ENCODE results near the gene NFYC. TPM values are rescaled to one million over a fixed set of nuclear protein-coding genes. Genes with fewer than 3 reads are reported as not detected.

NFYC gene
- total RNA-seq, 1 donor from 2014 or later: 49.7 TPM

DNA sequence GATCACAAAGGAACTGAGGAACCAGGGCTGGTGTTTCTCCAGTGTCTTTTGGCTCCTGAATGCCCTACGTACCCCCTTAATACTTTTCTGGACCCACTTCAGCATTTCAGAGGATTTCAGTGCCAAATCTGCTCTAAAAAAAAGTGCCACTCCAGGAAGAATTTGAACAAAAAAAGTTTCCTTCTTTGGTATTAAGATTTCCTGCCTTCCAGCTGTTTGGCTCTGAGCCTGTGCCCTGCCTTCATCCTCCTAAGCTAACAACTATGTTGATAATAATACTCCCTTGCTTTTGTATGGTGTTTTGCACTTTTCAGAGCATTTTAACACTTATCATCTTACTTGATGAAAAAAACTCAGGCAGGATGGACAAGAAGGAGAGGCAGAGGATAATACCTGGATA lies 15.0 kb upstream of the NFYC start:
- Mint-ChIP-seq H3K27me3 (ENCODE audit: unreplicated experiment) (peaks cover 9% of the 10 kb centered on the region), H3K9me3 (ENCODE audit: unreplicated experiment) (no peaks in the 10 kb centered on the region), H3K4me1 (ENCODE audit: unreplicated experiment) (peaks cover 32% of the 10 kb centered on the region), H3K4me3 (ENCODE audit: unreplicated experiment) (no peak overlapping the region), H3K36me3 (ENCODE audit: low read depth, unreplicated experiment) (no peaks in the 10 kb centered on the region), H3K27ac (ENCODE audit: unreplicated experiment) (no peak overlapping the region)
- TF ChIP-seq, protein P1, sequence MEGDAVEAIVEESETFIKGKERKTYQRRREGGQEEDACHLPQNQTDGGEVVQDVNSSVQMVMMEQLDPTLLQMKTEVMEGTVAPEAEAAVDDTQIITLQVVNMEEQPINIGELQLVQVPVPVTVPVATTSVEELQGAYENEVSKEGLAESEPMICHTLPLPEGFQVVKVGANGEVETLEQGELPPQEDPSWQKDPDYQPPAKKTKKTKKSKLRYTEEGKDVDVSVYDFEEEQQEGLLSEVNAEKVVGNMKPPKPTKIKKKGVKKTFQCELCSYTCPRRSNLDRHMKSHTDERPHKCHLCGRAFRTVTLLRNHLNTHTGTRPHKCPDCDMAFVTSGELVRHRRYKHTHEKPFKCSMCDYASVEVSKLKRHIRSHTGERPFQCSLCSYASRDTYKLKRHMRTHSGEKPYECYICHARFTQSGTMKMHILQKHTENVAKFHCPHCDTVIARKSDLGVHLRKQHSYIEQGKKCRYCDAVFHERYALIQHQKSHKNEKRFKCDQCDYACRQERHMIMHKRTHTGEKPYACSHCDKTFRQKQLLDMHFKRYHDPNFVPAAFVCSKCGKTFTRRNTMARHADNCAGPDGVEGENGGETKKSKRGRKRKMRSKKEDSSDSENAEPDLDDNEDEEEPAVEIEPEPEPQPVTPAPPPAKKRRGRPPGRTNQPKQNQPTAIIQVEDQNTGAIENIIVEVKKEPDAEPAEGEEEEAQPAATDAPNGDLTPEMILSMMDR (IDR thresholded peaks at IDR 0.05; ENCODE audit: unreplicated experiment): no peak
- DNase-seq (ENCODE audit: low spot score): no peak

- no peak for DNase-seq (ENCODE audit: low spot score)
- Mint-ChIP-seq H3K27ac (ENCODE audit: unreplicated experiment) (no peak overlapping the region), H3K36me3 (ENCODE audit: low read depth, unreplicated experiment) (no peaks in the 10 kb centered on the region), H3K27me3 (ENCODE audit: unreplicated experiment) (peaks cover 11% of the 10 kb centered on the region), H3K4me3 (ENCODE audit: unreplicated experiment) (no peak overlapping the region), H3K9me3 (ENCODE audit: unreplicated experiment) (peaks cover 5% of the 10 kb centered on the region), H3K4me1 (ENCODE audit: unreplicated experiment) (peaks cover 31% of the 10 kb centered on the region)
- TF ChIP-seq, protein P1 (IDR thresholded peaks at IDR 0.05; ENCODE audit: unreplicated experiment): no peak
Observed at GRCh38 chr1:40679165-40679953, 12.1 kb upstream of the NFYC start.

DNA sequence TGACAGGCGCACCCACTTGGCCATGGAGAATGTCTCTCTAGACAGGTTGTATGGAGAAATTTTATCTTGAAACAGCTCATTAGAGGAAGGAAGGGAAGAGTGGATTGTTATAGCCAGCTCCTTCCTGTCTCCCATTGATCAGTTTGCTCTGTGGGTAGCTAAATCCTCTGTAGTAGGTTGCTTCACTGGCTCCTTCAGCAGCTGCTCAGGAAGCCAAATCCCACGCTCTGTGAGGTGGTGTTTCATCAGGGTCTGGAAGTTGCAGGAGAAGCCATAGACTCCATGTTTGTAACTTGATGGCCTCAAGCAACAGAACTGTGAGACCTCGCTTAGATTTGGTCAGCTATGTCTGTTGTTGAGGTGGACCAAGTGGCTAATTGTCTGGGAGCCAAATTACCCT lies 6.8 kb upstream of the NFYC start:
- Mint-ChIP-seq H3K36me3 (ENCODE audit: low read depth, unreplicated experiment) (peaks cover 15% of the 10 kb centered on the region), H3K9me3 (ENCODE audit: unreplicated experiment) (peaks cover 5% of the 10 kb centered on the region), H3K4me1 (ENCODE audit: unreplicated experiment) (peaks cover 29% of the 10 kb centered on the region), H3K4me3 (ENCODE audit: unreplicated experiment) (peak overlapping the region; percentile 21), H3K27me3 (ENCODE audit: unreplicated experiment) (peaks cover 3% of the 10 kb centered on the region), H3K27ac (ENCODE audit: unreplicated experiment) (peak overlapping the region; percentile 86)
- TF ChIP-seq, protein P1 (IDR thresholded peaks at IDR 0.05; ENCODE audit: unreplicated experiment): no peak
- no peak for DNase-seq (ENCODE audit: low spot score)

DNA sequence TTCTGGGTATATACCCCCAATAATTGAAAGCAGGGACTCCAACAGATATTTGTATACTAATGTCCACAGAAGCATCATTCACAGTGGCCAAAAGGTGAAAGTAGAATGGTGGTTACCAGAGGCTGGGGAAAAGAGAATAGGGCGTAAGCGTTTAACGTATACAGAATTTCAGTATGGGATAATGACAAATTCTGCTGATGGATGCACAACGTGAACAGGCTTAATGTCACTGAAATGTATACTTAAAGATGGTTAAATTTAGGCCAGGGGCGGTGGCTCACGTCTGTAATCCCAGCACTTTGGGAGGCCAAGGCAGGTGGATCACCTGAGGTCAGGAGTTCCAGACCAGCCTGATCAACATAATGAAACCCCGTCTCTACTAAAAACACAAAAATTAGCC lies 4.4 kb upstream of the NFYC start:
- Mint-ChIP-seq H3K27me3 (ENCODE audit: unreplicated experiment) (peaks cover 8% of the 10 kb centered on the region), H3K4me1 (ENCODE audit: unreplicated experiment) (peaks cover 27% of the 10 kb centered on the region), H3K9me3 (ENCODE audit: unreplicated experiment) (peaks cover 5% of the 10 kb centered on the region), H3K4me3 (ENCODE audit: unreplicated experiment) (no peak overlapping the region), H3K36me3 (ENCODE audit: low read depth, unreplicated experiment) (peaks cover 15% of the 10 kb centered on the region), H3K27ac (ENCODE audit: unreplicated experiment) (no peak overlapping the region)
- TF ChIP-seq, protein P1 (IDR thresholded peaks at IDR 0.05; ENCODE audit: unreplicated experiment): no peak
- no peak for DNase-seq (ENCODE audit: low spot score)

DNA sequence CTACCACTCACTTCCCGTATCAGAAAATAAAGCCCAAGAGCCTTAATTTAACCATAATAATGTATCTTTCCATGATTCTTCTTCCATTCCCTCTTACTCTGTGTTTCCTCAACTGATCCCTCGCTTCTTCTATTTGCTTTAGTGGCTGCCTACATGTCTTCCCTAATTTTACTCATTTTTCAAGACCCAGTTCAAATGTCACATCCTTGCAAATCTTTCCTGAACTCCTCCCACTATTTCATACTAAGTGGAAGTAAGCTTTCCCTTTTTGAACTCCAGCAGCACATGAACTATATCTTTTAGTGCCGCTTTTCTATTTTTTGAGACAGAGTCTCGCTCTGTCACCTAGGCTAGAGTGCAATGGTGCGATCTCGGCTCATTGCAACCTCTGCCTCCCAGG lies 3.8 kb upstream of the NFYC start:
- Mint-ChIP-seq H3K36me3 (ENCODE audit: low read depth, unreplicated experiment) (peaks cover 15% of the 10 kb centered on the region), H3K4me3 (ENCODE audit: unreplicated experiment) (peak overlapping the region; percentile 14), H3K9me3 (ENCODE audit: unreplicated experiment) (peaks cover 5% of the 10 kb centered on the region), H3K27me3 (ENCODE audit: unreplicated experiment) (peaks cover 6% of the 10 kb centered on the region), H3K4me1 (ENCODE audit: unreplicated experiment) (peaks cover 33% of the 10 kb centered on the region), H3K27ac (ENCODE audit: unreplicated experiment) (no peak overlapping the region)
- no peak for DNase-seq (ENCODE audit: low spot score)
- TF ChIP-seq, protein P1 (IDR thresholded peaks at IDR 0.05; ENCODE audit: unreplicated experiment): no peak

Measured in endothelial cell (in vitro differentiated cells).